HG03439 (cell line): ENCODE results near the gene TRMT1.

ENCODE experiments used
- ATAC-seq: cut with Tn5 transposase; IDR thresholded peaks from one replicate; pipeline ENCODE4 v1.9.1; 2021; ENCODE audit warnings: mild to moderate bottlenecking, moderate library complexity; ENCODE audit not compliant: unreplicated experiment

TRMT1 gene

GRCh38 chr19:13092606-13093235 lies 23.8 kb downstream of the TRMT1 start:
- ATAC-seq: no peak

- ATAC-seq: no peak
Observed at GRCh38 chr19:13092158-13092543, 24.4 kb downstream of the TRMT1 start.

DNA sequence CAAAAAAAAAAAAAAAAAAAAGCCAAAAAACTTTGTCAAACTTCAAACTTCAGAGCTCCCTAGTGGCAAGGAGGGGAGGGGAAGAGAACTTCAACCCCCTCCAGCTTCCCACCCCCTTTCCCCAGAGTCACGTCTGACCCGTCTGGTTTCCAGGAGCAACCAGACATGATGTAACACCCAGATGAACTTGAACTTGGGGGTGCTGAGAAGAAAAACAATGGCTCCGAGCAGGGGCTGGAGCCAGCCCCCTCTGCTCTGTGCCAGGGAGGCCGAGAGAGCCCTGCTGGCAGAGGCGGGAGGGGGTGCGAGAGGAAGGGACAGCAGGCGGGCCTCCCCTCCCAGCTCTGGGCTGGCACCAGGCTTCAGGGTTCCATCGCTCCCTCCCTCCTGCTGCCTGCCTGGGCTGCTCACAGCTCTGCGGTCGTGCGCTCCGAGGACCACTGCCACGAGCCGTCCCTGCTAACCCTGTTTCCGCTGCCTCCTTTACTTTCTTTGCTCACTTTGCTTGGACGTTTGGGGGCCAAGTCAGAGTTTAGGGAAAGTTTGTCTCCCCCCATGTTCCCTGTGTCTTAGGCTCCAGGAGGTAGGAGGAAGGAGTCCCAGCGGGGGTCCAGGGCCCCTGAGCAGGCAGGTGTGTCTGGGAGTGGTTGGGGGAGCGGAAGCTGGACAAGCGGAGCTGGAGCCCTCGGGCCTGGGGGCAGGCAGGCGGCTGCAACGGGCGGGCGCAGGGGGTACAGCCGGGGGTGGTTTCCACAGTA lies 25.0 kb downstream of the TRMT1 start:
- ATAC-seq: no peak

DNA sequence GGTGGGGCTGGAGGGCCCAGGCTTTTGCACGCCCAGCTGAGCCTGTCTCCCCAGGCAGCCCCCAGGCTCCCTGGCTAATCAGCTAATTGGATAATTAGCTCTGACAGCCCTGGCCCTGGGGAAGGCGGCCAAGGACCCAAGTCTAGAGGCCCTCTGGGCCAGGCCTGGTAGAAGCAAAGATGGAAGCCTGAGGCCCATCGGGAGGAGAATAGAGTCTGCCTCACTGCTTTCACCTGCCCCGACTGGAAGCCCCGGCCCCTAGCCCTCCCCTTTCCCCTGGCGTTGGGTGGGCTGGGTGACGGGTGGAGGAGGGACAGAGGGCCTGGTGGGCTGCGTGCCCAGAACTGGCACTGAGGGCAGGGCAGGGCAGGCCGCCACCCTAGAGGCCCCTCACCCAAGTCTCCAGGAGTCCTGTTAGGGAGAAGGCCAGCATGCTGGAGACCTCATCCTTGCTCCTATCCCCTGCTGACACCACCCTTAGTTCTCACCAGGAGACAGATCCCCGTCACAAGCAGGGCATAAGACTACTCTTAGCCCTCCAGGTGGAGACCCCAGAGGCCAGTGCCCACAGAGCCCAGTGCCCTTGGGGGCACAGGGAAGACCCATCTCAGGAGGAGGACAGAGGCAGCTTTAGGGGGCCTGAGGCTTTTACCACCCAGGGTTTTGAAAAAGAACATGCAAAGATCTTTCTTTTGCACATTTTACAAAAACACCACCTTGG lies 25.9 kb downstream of the TRMT1 start:
- ATAC-seq: no peak

DNA sequence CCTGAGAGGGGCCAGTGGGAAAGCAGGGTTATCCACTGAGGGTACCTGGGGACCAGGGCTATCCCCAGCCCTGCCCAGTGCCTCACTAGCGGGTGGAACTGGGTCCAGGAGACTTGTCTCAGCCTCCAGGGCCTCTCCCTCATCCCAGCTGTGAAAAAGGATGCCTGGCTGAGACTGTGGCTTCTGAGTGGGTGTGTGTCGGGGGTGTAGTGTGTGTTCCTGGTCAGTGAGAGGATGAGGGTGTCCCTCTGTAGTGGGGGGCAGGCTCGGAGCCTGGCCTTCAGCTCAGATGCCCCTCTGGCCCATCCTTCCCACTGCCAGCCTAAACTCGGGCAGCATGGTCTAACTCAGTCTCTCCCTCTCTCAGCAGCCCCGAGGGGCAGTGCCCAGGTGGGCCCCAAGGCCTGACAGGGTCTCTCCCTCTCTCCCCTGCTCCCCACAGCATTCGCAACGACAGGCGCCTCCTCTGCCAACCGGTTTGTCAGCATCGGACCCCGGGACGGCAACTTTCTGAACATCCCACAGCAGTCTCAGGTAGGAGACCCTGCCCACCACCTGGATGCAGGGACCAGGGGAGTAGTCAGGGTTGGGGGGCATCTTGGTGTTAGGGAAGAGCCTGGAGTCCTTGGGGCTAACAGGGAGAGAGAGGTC lies 26.6 kb downstream of the TRMT1 start:
- ATAC-seq: no peak

DNA sequence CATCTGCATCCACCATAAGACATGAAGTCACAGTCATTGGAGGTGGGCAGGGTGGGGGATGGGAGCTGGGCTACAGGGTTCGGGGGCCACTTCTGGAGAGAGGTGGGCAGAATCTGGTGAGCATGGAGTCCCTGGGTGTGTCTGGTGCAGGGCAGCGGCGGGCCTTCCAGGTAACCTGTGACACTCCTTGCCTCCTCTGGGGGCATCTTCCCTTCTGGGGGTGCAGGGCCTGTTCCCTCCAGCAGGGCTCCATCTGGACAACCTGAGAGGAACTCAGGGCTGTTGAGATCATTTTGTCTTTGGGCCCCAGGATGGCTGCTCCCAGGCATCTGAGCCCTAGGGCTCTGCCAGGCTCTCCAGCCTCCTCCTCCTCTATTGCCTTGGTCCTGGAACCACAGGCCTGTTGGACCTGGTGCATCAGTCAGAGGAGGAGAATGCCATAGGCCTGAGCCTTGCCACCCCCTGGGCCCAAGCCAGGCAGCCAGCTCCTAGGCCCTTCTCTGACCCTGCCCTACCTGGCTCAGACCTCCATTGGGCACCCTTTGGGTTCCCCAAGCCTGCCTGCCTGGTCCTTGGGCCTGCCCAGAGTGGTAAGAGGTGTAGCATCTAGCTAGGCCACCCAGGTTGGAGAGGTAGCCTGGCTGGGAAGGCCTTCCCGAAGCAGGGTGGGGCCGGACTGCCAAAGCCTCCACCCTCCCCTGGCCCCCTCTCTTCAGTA lies 27.2 kb downstream of the TRMT1 start:
- no peak for ATAC-seq

DNA sequence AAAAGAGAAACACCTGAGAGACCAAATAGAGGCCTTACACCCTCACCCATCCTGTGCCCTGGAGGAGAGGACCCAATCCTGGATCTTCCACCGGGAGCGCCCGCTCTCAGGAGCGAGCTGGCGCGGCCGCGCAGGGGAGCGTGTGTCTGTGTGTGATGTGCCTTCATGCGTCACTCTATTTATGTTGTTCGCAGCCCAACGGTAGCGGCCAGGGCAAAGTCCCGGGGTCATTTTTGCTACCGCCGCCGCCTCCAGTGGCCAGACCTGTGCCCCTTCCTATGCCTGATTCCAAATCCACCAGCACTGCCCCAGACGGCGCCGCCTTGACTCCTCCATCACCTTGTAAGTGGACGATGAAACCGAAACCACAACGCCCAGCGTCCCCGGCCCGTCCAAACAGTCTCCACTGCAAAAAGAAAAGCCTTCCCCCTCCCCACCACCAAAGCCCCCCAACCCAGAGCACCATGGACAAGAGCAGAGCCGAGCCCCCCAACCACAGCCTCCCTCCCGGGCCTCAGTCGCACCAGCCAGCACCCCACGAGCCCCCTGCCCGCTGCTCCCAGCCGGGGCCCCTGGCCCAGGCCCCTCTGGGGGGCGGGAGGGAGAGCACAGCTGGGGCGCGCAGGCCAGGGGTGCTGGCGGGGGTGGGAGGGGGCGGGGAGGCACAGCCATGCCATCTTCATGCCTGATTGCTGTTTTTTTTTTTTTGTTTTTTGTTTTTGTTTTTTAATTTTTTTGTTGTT lies 28.6 kb downstream of the TRMT1 start:
- ATAC-seq: no peak

GRCh38 chr19:13087295-13087694 lies 29.2 kb downstream of the TRMT1 start:
- no peak for ATAC-seq

DNA sequence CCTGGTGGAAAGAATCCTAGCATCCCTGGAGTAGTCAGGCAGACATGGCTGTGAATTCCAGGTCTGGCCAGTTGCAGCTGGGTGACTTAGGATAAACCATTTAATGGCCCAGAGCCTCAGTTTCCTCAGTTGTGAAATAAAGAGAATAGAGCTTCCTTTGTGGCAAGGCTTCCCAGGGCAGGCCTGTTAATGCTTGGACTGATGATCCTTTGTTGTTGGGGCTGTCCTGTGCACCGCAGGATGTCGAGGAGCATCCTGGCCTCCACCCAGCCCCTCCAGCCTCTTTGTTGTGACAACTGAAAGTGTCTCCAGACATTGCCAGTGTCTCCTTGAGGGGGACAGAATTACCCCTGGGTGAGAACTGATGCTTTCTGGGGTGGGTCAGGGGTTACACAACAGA lies 30.2 kb downstream of the TRMT1 start:
- ATAC-seq: no peak

- no peak for ATAC-seq
Observed at GRCh38 chr19:13085666-13086065, 30.9 kb downstream of the TRMT1 start.

- ATAC-seq: no peak
Observed at GRCh38 chr19:13083627-13084026, 32.9 kb downstream of the TRMT1 start.

DNA sequence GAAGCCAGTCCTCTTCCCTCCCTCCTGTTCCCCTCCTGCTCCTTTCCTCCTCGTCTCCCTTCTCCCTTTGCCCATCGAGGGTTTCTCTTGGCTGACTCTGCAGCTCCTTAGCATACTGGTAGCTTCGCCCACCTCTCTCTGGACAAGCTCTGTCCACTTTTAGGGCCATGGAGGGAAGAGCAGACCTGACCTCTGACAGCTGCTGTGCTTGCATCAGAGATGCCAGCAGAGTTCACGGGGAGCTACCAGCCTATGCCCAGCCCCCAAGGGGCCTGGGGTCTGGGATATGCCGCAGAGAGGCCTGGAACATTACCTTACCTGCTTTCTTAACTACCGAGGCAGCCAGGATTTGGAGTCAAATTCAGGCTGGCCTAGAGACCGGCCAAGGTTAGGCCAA lies 33.5 kb downstream of the TRMT1 start:
- no peak for ATAC-seq

DNA sequence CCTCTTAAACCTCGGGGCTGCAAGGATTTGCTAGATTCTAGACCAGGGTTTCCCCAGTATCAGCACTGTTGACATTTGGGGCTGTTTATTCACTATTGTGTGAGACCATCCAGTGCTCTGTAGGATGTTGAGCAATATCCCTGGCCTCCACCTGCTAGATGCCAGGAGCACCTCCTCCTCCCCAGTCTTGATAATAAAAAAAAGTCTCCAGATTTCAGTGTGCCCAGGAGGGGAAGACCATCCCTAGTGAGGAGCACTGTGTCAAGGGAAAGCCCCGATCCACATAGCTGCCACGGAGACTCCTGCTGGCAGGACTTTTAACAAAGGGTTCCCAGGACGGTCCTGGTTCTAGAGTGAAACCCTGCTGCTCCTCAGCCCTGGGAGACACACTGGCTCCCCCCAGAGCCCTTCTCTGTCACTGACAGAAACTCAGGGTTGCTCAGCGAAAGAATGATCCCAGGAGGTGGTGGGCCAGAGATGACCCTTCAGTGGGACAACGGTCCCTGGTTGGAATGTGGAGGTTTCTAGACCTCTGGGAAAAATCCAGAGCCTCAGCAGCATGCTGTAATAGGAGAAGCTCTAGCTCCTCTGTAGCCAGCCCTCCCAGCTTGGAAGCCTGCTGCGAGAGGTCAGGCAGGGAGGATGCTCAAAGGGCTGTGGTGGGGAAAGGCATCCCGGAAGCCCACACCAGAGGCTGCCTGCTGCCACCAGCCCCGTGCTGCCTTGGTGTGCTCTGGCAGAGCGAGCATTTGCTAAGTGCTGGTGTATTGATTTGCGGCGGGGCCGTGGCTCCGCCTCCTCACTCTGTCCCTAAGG lies 34.1 kb downstream of the TRMT1 start:
- no peak for ATAC-seq

- no peak for ATAC-seq
Observed at GRCh38 chr19:13079542-13079986, 37.0 kb downstream of the TRMT1 start.

GRCh38 chr19:13078897-13079541 lies 37.5 kb downstream of the TRMT1 start:
- no peak for ATAC-seq

DNA sequence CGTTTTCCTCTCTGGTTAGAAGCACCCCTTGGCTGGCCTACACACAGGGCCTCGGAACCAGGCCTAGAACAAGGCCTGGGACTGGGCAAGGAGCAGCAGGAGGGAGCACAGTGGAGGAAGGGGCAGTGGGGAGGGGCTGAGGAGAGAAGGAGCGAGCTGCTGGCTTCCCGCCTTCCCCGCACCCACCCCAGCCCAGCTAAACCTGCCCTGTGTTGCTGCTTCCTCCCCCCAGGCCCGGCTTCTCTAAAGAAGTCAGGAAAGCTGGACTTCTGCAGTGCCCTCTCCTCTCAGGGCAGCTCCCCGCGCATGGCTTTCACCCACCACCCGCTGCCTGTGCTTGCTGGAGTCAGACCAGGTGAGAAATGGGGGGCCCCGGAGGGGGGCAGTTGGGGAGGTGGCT lies 38.2 kb downstream of the TRMT1 start:
- ATAC-seq: no peak

DNA sequence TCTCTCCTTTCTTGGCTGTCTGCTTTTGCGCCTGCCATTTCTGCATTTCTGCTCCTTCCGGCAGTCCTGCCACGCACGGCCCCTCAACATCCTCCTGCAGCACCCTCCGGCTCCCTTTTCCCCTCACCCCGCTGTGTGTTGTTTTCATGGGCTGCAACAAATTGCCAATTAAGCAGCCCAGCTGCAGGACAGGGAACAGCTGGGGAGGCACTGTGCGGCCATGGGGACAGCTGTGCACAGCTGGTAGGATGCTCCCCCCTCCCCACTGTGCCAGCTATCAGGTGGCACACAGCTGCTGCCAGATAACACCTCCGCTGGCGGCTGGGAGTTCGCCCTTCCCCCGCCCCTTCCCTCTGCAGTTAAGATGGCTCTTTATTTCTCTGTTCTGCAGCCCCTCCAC lies 39.3 kb downstream of the TRMT1 start:
- no peak for ATAC-seq

DNA sequence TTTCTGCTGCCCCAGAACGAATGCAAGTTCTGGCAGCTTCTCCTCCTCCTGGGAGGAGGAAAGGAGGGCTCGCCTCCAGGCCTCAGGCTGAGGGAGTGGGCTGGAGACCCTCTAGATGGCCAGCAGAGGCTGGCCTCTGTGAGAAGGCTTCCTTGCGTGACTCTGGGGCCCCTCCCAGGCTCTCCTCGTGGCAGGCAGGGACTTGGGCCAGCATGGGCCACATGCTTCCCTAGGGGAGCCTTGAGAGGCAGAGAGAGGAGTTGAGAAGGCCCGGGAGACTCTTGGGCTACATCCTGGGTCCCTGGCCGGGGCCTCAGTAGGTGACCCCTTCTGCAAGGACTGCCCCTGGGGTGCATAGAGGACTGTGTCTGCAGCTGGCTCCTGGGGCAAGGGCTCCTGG lies 39.8 kb downstream of the TRMT1 start:
- no peak for ATAC-seq

DNA sequence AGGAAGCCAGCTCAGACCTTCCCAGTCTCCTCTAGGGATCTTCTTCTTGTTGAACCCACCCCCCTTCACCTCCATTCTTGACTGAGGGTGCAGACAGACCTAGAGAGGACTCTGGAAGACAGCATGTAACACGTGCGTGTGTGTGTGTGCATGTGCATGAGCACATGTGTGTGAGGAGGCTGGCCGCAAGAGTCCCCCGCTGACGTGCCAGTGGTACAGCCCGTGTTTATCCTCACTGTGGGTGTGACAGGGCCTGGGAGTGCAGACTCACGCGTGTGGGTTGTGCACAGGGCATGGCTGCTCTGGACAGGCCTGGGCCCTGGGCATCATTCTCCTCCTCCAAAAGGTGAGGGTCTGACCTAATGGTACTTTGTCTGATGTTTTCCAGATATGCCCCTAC lies 40.2 kb downstream of the TRMT1 start:
- no peak for ATAC-seq
